ENCODE data around the gene C20orf204. TPM values are rescaled to one million over a fixed set of nuclear protein-coding genes. Genes with fewer than 3 reads are reported as not detected.

C20orf204 gene
- total and polyA plus RNA-seq, 2 of the 4 experiments (the other 2 are of a cell fraction): 0.09 to 0.18 TPM

DNA sequence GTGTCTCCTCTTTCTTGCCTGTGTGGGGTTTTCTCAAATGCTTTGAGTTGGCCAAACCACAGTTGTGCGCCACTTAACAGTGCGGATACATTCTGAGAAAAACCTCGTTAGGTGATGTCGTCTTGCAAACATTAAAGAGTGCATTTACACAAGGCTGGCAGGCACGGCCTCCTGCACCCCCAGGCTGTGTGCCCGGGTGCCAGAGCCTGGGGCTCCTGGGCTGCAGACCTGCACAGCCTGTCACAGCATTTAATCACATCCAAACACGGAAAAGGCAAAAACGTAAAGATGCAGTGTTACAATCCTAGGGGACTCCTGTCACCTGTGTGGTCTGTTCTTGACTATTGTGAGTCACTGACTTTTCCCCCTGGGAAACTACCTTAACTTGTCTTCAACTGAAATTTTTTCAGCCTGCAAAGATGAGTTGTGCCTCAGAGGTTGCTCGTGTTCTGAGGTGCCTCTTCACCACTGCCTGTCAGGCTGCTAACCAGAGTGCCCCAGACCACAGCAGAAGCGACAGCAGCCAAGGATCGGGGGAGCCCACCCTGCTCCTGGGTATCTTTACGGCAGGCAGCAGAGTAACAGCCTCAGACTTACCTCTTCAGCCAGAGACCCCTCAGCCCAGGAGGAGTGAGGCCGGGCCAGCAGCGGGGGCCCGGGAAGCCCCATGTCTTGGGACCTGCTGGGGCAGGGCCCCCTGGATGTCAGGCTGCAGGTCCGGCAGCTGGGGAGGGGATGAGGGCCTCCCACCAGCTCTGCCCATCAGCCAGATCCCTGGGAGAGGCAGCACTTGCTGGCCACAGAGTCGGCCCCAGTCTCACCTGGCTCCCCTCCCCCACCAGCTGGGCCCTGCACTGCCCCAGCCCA lies 683 bp upstream of the C20orf204 start (continued):
- TF ChIP-seq NFE2L2 (IDR thresholded peaks at IDR 0.05; ENCODE audit: low read depth, low read length): no peak
- TF ChIP-seq MAFK (IDR thresholded peaks at IDR 0.05; ENCODE audit: low read depth, low read length): no peak
- TF ChIP-seq MXI1 (IDR thresholded peaks at IDR 0.05; ENCODE audit: borderline replicate concordance, low read depth, low read length): no peak
- TF ChIP-seq BHLHE40 (IDR thresholded peaks at IDR 0.05; ENCODE audit: low read depth, low read length): no peak
- TF ChIP-seq FOS (IDR thresholded peaks at IDR 0.05; ENCODE audit: low read depth, low read length): no peak
- TF ChIP-seq CHD1 (IDR thresholded peaks at IDR 0.05; ENCODE audit: low read depth, low read length): no peak
- no peak for TF ChIP-seq RAD21 (IDR thresholded peaks at IDR 0.05; ENCODE audit: low read length)

All from IMR-90 (cell line).